ENCODE results near the gene LIMS4. TPM values are rescaled to one million over a fixed set of nuclear protein-coding genes. Genes with fewer than 3 reads are reported as not detected.
"Not testable (repeated sequence)": the region's sequence is repeated elsewhere in the genome, so short reads cannot be mapped to it uniquely, and the experiment has no call there.

LIMS4 gene
- total RNA-seq, 1 experiment from 2014 or later, result not detected

DNA sequence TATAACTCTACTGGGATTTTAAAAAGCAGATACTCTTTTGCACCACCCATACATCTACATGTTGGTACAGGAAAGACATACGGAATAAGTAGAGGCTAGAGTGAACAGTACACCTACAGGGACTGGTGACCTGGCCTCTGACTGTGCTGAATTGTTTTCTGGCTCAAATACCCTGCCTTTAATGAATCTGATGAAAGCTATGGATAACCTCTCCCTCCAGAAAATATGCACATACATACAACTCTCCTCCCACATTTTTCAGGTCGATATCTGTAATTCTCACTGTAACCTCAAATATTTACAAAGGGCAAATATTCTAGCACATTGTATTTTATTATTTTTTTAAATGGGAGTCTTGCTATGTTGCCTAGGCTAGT lies 15.4 kb downstream of the LIMS4 start:
- not testable (repeated sequence) for H3K4me3 ChIP-seq (ENCODE audit: low read length); H3K79me2 ChIP-seq (ENCODE audit: low read length); H3K9ac ChIP-seq (ENCODE audit: low read length); H3K4me2 ChIP-seq (ENCODE audit: low read depth, low read length, poor library complexity, severe bottlenecking); H3K36me3 ChIP-seq (ENCODE audit: insufficient read depth, low read length); H3K27ac ChIP-seq (ENCODE audit: low read length); H4K20me1 ChIP-seq (ENCODE audit: insufficient read depth, low read depth, low read length); H3K27me3 ChIP-seq (ENCODE audit: low read length); H2AFZ ChIP-seq (ENCODE audit: low read length); H3K4me1 ChIP-seq (ENCODE audit: low read length); H3K9me2 ChIP-seq (replicated peaks; ENCODE audit: insufficient read depth, low read length); H3K9me3 ChIP-seq (ENCODE audit: low read length); DNase-seq

DNA sequence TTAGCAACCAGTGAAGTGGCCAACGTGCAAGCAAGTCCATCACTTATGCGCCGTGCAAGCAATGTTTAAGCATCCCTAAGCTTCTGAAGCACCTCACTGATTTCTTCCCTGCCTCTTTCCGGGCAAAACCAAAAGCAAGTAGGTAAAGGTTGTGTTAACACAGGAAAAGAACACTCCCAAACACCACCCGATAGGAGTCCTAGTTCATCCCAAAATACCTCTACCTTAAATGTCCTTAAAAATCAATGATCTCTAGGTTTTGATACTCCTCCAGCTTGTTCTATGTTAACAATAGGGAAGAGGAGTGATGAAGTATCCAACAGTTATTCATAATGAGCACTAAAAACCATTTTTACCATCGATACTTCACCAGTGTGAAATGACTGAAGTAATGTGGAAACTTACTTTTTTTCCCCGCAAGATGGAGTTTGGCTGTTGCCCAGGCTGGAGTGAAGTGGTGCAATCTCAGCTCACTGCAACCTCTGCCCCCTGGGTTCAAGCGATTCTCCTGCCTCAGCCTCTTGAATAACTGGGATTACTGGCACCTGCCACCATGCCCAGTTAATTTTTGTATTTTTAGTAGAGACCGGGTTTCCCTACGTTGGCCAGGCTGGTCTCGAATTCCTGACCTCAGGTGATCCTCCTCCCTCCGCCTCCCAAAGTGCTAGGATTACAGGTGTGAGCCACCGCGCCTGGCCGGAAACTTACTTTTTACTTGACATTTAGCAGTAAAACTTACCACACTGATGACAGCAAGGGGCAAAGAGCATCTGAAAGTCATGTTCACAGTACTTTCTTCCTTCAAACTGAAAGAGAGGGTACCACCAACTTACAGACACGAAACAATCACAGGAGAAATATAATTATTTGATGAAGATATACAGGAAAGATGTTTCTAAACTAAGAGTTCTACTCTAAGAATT lies 16.1 kb downstream of the LIMS4 start:
- DNase-seq; H3K4me3 ChIP-seq (ENCODE audit: low read length); H3K9me2 ChIP-seq (replicated peaks; ENCODE audit: insufficient read depth, low read length); H3K9ac ChIP-seq (ENCODE audit: low read length); H3K79me2 ChIP-seq (ENCODE audit: low read length); H3K36me3 ChIP-seq (ENCODE audit: insufficient read depth, low read length); H3K27me3 ChIP-seq (ENCODE audit: low read length); H3K4me1 ChIP-seq (ENCODE audit: low read length); H3K4me2 ChIP-seq (ENCODE audit: low read depth, low read length, poor library complexity, severe bottlenecking); H4K20me1 ChIP-seq (ENCODE audit: insufficient read depth, low read depth, low read length); H2AFZ ChIP-seq (ENCODE audit: low read length); H3K27ac ChIP-seq (ENCODE audit: low read length); H3K9me3 ChIP-seq (ENCODE audit: low read length): not testable (repeated sequence)

DNA sequence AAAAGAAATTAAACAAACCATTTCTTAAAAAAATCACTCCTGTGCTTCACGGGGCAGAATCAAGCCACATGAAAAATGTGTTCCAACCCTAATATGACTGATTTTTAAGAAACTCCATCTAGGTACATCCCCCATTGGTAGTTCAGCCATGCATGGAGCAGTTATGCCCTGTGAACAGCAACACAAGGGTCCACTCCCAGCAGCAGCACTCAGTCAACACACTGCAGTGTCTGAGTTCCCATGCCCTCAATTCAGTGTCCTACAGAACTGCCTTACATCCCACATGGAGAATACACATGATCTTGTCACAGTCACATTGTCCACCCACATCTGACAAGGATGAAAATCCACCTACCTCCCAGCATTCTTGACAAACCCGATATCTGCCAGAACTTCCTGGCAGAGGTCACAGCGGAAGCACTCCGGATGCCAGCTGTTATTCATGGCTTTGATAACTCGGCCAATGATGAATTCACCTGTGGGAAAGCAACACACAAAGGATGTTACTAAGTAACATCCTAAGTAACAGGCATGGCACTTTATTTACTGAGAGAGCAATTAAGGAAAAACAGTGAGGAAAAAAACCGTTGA lies 17.4 kb downstream of the LIMS4 start:
- not testable (repeated sequence) for DNase-seq; H3K9me3 ChIP-seq (ENCODE audit: low read length); H3K27me3 ChIP-seq (ENCODE audit: low read length); H3K27ac ChIP-seq (ENCODE audit: low read length); H3K9ac ChIP-seq (ENCODE audit: low read length); H3K79me2 ChIP-seq (ENCODE audit: low read length); H3K9me2 ChIP-seq (replicated peaks; ENCODE audit: insufficient read depth, low read length); H3K4me2 ChIP-seq (ENCODE audit: low read depth, low read length, poor library complexity, severe bottlenecking); H4K20me1 ChIP-seq (ENCODE audit: insufficient read depth, low read depth, low read length); H3K36me3 ChIP-seq (ENCODE audit: insufficient read depth, low read length); H2AFZ ChIP-seq (ENCODE audit: low read length); H3K4me1 ChIP-seq (ENCODE audit: low read length); H3K4me3 ChIP-seq (ENCODE audit: low read length)

DNA sequence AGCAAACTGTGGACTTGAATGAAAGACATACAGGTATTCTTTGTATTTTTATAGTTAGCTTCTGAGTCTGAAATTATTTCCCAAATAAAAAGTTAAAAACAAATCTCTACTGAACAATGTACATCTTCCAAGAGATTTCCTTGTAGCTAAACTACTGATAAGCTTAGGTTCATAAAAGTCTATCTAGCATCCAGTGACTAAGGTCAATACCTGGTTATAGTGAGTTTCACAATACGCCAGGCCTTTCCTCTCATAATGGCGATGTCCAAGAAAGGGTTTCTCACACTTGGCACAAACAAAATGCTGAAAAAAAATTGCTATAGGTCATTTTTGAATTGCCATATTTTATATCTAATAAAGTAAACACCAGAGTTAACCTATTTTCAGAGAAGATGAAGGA lies 21.7 kb downstream of the LIMS4 start:
- not testable (repeated sequence) for H3K4me3 ChIP-seq (ENCODE audit: low read length); H3K27me3 ChIP-seq (ENCODE audit: low read length); H4K20me1 ChIP-seq (ENCODE audit: insufficient read depth, low read depth, low read length); H3K9ac ChIP-seq (ENCODE audit: low read length); H3K27ac ChIP-seq (ENCODE audit: low read length); DNase-seq; H3K9me2 ChIP-seq (replicated peaks; ENCODE audit: insufficient read depth, low read length); H3K9me3 ChIP-seq (ENCODE audit: low read length); H3K79me2 ChIP-seq (ENCODE audit: low read length); H3K36me3 ChIP-seq (ENCODE audit: insufficient read depth, low read length); H2AFZ ChIP-seq (ENCODE audit: low read length); H3K4me1 ChIP-seq (ENCODE audit: low read length); H3K4me2 ChIP-seq (ENCODE audit: low read depth, low read length, poor library complexity, severe bottlenecking)

DNA sequence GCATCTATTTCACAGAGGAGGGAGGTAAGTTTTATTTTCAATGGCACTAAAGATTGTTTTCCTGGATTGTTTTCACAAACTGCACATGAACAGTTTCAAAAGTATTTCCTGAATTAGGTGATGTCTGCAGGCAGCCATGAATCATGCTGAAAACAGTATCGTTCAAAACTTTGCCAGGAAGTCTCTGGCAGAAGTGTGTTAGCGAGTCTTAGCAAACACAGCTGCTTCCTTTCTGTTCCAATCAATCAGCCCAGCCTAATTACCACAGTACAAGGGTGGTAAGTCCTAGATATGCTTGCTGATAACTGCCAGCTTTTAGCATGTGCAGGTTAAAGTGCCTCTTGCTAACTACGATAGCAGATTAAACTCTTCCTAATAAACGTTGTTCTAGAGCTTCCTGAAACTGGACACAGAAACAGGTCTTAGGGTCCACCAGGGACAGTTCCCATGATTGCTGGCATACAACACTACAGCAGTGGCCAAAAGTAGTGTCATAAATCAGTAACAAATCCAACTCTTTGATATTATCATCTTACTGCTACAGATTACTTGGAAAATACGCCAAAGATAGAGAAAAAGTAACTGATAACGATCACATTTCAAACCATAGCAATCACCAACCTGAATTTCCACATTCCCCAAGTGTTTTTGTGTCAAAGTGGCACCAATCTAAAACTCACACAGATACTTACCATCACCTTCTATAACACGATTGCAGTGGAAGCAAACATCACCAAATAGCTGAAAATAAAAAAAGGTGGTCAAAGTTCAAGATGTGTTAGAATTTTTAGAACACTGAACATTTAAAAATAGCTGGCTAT lies 23.3 kb downstream of the LIMS4 start:
- not testable (repeated sequence) for H4K20me1 ChIP-seq (ENCODE audit: insufficient read depth, low read depth, low read length); H3K4me2 ChIP-seq (ENCODE audit: low read depth, low read length, poor library complexity, severe bottlenecking); H3K4me1 ChIP-seq (ENCODE audit: low read length); H3K36me3 ChIP-seq (ENCODE audit: insufficient read depth, low read length); H3K4me3 ChIP-seq (ENCODE audit: low read length); DNase-seq; H3K9me2 ChIP-seq (replicated peaks; ENCODE audit: insufficient read depth, low read length); H3K9ac ChIP-seq (ENCODE audit: low read length); H2AFZ ChIP-seq (ENCODE audit: low read length); H3K9me3 ChIP-seq (ENCODE audit: low read length); H3K27me3 ChIP-seq (ENCODE audit: low read length); H3K27ac ChIP-seq (ENCODE audit: low read length); H3K79me2 ChIP-seq (ENCODE audit: low read length)

DNA sequence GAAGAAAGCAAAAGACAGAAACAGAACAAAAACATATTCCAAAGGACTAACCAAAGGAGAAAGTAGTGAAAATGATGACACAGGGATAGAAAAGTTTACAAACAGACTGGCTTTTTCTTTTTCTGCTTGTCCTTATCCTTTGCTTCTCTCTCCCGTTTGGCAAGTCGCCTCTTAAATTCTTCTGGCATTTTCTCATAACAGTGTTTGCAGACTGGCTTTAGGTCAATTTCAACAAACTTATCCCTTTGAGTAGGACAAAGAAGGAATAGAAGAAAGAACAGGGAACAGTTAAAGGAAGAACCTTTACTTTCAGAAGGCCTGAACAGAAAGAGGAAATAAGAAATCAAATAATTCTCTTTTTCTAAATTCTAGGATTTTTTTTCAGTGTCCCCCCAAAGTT lies 26.0 kb downstream of the LIMS4 start:
- not testable (repeated sequence) for H3K4me2 ChIP-seq (ENCODE audit: low read depth, low read length, poor library complexity, severe bottlenecking); H2AFZ ChIP-seq (ENCODE audit: low read length); H3K36me3 ChIP-seq (ENCODE audit: insufficient read depth, low read length); DNase-seq; H3K4me3 ChIP-seq (ENCODE audit: low read length); H3K4me1 ChIP-seq (ENCODE audit: low read length); H3K27ac ChIP-seq (ENCODE audit: low read length); H3K9me2 ChIP-seq (replicated peaks; ENCODE audit: insufficient read depth, low read length); H3K27me3 ChIP-seq (ENCODE audit: low read length); H3K79me2 ChIP-seq (ENCODE audit: low read length); H4K20me1 ChIP-seq (ENCODE audit: insufficient read depth, low read depth, low read length); H3K9me3 ChIP-seq (ENCODE audit: low read length); H3K9ac ChIP-seq (ENCODE audit: low read length)

DNA sequence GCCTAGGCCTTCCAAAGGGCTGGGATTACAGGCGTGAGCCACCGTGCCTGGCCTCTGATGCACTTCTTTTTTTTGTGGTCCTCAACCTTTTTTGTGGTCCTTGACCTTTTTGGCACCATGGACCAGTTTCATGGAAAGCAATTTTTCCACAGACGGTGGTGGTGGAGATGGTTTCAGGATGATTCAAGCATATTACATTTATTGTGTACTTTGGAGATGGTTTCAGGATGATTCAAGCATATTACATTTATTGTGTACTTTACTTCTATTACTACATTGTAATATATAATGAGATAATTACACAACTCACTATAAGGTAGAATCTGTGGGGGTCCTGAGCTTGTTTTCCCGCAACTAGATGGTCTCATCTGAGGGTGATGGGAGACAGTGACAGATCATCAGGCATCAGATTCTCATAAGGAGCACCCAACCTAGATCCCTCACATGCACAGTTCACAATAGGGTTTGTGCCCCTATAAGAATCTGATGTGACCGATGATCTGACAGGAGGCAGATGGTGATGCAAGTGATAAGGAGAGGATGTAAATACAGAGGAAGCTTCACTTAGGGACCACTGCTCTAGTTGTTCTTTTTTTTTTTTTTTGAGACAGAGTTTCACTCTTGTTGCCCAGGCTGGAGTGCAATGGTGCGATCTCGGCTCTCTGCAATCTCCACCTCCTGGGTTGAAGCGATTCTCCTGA lies 29.2 kb downstream of the LIMS4 start:
- not testable (repeated sequence) for H3K4me1 ChIP-seq (ENCODE audit: low read length); H3K9me2 ChIP-seq (replicated peaks; ENCODE audit: insufficient read depth, low read length); DNase-seq; H3K4me2 ChIP-seq (ENCODE audit: low read depth, low read length, poor library complexity, severe bottlenecking); H3K27ac ChIP-seq (ENCODE audit: low read length); H4K20me1 ChIP-seq (ENCODE audit: insufficient read depth, low read depth, low read length); H3K27me3 ChIP-seq (ENCODE audit: low read length); H3K36me3 ChIP-seq (ENCODE audit: insufficient read depth, low read length); H2AFZ ChIP-seq (ENCODE audit: low read length); H3K4me3 ChIP-seq (ENCODE audit: low read length); H3K9ac ChIP-seq (ENCODE audit: low read length); H3K9me3 ChIP-seq (ENCODE audit: low read length); H3K79me2 ChIP-seq (ENCODE audit: low read length)

DNA sequence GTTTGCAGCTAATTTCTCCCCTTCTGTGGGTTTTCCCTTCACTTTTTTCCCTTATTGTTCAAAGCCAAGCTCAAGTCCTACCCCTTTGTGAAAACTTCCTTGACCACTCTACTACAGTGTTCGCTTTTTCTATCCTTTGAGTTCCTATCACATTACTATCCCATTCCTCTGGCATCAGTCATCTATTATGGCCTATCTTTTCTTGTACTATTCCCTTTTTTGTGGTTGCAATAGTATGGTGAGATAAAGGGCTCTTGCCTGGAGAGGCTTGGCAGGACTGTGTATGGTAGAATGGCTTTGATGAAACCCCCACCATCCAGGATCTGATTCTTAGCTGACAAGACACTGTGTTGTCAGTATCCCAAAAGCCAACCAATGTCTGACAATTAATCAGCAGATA lies 30.7 kb downstream of the LIMS4 start:
- not testable (repeated sequence) for H3K4me3 ChIP-seq (ENCODE audit: low read length)

More for the DNA sequence above, 30.7 kb downstream of the LIMS4 start:
- H3K27ac ChIP-seq (ENCODE audit: low read length); DNase-seq; H3K36me3 ChIP-seq (ENCODE audit: insufficient read depth, low read length); H3K4me1 ChIP-seq (ENCODE audit: low read length); H3K27me3 ChIP-seq (ENCODE audit: low read length); H3K79me2 ChIP-seq (ENCODE audit: low read length); H3K9me3 ChIP-seq (ENCODE audit: low read length); H3K9me2 ChIP-seq (replicated peaks; ENCODE audit: insufficient read depth, low read length); H2AFZ ChIP-seq (ENCODE audit: low read length); H3K4me2 ChIP-seq (ENCODE audit: low read depth, low read length, poor library complexity, severe bottlenecking); H3K9ac ChIP-seq (ENCODE audit: low read length); H4K20me1 ChIP-seq (ENCODE audit: insufficient read depth, low read depth, low read length): not testable (repeated sequence)
